ENCODE measurements around the gene SEMA3B. TPM values are rescaled to one million over a fixed set of nuclear protein-coding genes. Genes with fewer than 3 reads are reported as not detected.
"Not testable (repeated sequence)": the region's sequence is repeated elsewhere in the genome, so short reads cannot be mapped to it uniquely, and the experiment has no call there.

SEMA3B gene
- total RNA-seq, 2 donors from 2014 or later = 14.3 to 32.6 TPM

- ATAC-seq (peak; percentile 38 to 54), DNase-seq (peak; percentile 85)
- intact Hi-C loops (cut with DNase I) = no loop called here
Observed at GRCh38 chr3:50254577-50255250, 14.2 kb upstream of the SEMA3B start.

DNA sequence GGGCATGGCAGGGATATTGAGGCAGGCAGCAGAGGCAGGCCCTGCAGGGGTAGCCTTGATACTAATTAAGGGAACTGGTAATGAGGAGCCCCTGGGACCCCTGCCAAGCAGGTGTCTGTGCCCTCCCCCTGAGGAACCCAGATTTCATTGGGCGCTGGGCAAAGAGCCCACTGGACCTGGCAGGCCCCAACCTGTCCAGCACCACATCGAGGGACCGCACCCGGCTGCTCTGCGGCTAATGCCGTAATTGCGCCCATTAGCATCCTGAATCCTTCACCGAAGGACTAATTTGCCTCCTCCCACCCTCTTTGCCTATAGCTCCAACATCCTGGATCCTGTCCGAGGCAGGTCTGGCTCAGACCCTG, 13.7 kb upstream of the SEMA3B start:
- ATAC-seq (no peak), DNase-seq (no peak)
- intact Hi-C loops (cut with DNase I) = no loop called here

- ATAC-seq (no peak), DNase-seq (no peak)
- intact Hi-C loops (cut with DNase I) = no loop called here
Observed at GRCh38 chr3:50256978-50257890, 11.7 kb upstream of the SEMA3B start.

DNA sequence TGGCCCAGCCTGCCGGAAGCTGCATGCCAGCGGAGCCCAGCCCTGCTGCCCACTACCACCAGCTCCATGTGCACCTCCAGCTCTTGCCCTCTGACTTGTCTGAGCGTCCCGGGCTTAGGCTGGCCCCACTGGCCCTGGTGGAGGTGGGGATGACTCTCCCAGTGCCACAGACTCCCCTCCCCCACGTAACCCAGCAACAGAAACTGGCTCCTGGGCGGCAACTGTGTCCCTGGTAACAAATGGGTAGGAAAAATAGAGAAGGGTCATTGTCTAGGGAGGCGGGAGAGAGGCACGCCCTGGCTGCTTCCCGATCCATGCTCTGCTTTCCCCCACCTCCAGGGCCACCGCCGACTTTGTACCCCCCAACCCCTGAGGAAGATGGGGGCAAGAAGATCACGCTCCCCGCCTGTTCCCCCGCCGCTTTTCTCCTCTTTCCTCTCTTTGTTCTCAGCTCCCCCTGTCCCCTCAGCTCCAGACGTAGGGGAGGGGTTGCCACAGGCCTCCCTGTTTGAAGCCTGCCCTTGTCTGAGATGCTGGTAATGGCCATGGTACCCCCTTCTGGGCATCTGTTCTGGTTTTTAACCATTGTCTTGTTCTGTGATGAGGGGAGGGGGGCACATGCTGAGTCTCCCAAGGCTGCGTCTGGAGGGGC, 10.8 kb upstream of the SEMA3B start:
- intact Hi-C loops (cut with DNase I) = no loop called here
- ATAC-seq (no peak), DNase-seq (no peak)

- intact Hi-C loops (cut with DNase I) = no loop called here
- no peak for DNase-seq
Observed at GRCh38 chr3:50258979-50259378, 10.0 kb upstream of the SEMA3B start.

GRCh38 chr3:50259432-50260026, 9.4 kb upstream of the SEMA3B start:
- DNase-seq = no peak
- intact Hi-C loops (cut with DNase I) = no loop called here
- peak in 1 of 2 donors; percentile 1 for ATAC-seq

More at GRCh38 chr3:50258979-50259378, 10.0 kb upstream of the SEMA3B start:
- ATAC-seq = no peak

DNA sequence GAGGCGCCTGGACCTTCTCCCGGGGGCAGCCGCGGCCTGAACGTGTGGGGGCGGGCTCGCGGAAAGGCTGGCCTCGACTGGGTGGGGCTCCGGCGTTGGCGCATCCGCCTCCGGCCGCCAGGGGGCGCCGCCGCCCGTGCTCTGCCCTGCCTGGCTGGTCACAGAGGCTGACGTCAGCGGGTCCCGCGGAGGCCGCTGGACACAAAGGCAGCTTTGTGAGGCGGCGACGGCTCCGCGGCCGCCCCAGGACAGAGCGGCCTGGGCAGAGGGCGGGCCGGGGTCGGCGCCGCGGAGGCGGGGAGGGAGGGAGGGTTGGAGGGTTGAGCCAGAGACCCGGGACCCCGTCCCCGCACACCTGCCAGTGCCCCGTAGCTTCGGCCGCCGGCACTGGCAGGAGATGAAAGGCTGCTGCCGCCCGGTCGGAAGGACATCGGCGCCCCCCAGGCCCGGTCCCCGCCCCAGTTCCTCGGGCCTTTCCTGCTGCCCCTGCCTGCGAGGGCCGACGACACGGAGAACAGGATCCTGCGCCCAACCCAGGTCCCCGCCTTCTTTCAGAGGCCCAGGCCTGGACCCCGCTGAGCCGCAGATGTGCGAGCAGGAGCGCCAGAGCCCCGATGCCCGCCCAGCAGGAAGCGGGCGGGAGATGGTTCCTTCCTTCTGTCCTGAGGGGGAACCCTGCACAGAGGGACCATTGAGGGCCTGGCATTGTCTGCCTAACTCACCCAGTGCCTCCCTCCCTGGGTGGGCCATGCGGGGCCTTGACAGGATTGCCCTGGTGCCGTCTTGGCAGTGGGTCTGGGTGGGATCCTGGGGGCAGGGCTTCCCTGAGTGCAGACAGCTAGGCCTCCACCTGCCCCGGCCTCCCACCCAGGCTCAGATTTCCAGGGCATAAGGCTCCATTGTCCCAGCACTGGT, 8.7 kb upstream of the SEMA3B start:
- intact Hi-C loops (cut with DNase I) = no loop called here

GRCh38 chr3:50260942-50261441, 8.0 kb upstream of the SEMA3B start:
- DNase-seq = no peak
- intact Hi-C loops (cut with DNase I) = no loop called here

More for the DNA sequence above, 8.7 kb upstream of the SEMA3B start:
- ATAC-seq (peak; percentile 79 to 87), DNase-seq (peak; percentile 96)

GRCh38 chr3:50261505-50261904, 7.4 kb upstream of the SEMA3B start:
- no peak for ATAC-seq
- intact Hi-C loops (cut with DNase I) = no loop called here
- DNase-seq = no peak

More at GRCh38 chr3:50260942-50261441, 8.0 kb upstream of the SEMA3B start:
- ATAC-seq = no peak

DNA sequence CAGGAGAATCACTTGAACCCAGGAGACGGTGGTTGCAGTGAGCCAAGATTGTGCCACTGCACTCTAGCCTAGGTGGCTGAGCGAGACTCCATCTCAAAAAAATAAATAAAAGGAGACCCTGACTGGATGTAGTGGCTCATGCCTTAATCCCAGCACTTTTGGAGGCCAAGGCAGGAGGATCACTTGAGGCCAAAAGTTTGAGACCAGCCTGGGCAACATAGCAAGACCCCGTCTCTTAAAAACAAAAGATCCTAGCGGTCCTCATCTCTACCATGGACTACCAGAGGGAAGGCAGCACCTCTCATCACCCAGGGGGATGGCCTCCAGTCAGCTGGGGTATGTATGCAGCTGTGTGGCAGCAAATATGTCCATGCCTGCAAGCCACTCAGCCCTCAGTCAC, 6.7 kb upstream of the SEMA3B start:
- DNase-seq; ATAC-seq; intact Hi-C loops (cut with DNase I): not testable (repeated sequence)

GRCh38 chr3:50262778-50263177, 6.2 kb upstream of the SEMA3B start:
- DNase-seq (no peak), ATAC-seq (no peak)
- intact Hi-C loops (cut with DNase I) = no loop called here

DNA sequence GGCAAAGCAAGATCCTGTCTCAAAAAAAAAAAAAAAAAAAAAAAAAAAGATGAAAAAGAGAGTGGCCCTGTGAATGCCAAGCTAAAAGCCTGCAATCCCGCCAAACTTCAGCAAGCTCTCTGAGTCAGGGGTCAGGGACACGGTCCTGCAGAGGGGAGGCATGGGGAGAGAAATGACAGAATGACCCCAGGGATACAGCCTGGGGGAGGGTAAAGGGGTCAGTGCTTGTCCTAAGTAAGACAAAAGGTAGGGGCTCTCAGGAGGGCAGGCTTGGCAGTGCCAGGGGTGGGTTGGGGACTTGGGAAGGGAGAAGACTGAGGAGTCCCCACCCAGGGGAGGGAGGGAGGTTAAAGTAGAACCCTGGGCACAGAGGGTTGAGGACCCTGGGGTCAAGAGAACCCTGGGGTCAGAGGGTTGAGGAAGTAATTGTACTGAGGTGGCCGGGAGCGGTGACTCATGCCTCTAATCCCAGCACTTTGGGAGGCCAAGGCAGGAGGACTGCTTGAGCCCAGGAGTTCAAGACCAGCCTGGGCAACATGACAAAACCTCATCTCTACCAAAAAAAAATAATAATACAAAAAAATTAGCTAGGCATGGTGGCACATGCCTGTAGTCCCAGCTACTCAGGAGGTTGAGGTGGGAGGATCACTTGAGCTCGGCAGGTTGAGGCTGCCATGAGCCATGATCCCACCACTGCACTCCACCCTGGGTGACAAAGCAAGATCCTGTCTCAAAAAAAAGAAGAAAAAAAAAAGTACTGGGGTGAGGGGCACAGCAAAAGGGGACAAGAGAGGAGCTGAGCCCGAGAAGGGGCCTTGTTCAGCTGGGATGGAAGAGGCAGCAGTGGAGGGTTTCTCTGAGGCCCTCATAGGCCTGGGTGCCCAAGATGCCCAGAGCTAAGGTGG, 5.2 kb upstream of the SEMA3B start:
- intact Hi-C loops (cut with DNase I) = no loop called here
- DNase-seq (no peak), ATAC-seq (no peak)

GRCh38 chr3:50264383-50264963, 4.5 kb upstream of the SEMA3B start:
- ATAC-seq (peak; percentile 53 to 64), DNase-seq (peak; percentile 72)
- intact Hi-C loops (cut with DNase I) = no loop called here

DNA sequence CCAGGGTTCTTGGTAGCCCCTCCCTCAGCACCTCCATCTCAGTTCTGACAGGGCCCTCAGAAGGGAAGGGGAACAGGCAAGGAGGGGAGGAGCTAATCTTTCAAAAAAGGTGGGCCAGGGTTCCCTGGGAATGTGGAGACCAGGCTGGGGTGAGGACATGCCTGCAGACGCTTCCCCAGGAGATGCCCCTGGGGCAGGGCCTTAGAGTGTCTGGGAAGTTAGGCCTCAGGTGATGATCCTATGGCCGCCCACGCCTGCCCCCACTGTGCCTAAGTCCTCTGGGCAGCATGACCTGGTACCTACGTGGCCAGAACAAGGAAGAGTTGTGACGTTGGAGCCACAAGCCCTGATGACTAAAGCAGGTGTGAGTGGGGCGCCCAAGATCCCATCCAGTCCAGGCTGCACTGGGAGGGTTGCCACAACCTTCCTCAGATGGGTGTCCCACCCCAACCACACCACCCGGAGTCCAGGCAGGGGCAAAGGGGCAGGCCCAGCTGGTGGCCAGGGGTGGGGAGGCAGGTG, 3.9 kb upstream of the SEMA3B start:
- DNase-seq = no peak
- no peak for ATAC-seq
- intact Hi-C loops (cut with DNase I) = no loop called here

- no peak for DNase-seq
- intact Hi-C loops (cut with DNase I) = no loop called here
- ATAC-seq = no peak
Observed at GRCh38 chr3:50265571-50265970, 3.4 kb upstream of the SEMA3B start.

GRCh38 chr3:50266017-50266416, 2.9 kb upstream of the SEMA3B start:
- no peak for DNase-seq
- ATAC-seq = no peak
- intact Hi-C loops (cut with DNase I) = no loop called here

GRCh38 chr3:50266836-50267235, 2.1 kb upstream of the SEMA3B start:
- intact Hi-C loops (cut with DNase I) = no loop called here
- ATAC-seq (no peak), DNase-seq (no peak)

All from left cardiac atrium (tissue), 4 donors.